Nephron progenitor cell (in vitro differentiated cells): ENCODE measurements around the gene SMIM28.
A peak's percentile ranks its signal among the peaks of the same experiment; 100 is the strongest.

Experiments used
- DNase-seq: peaks from one replicate; pipeline ENCODE4 v3.0.0; 2021
- H3K27ac Mint-ChIP-seq: 2 replicates; pipeline ENCODE4 v1.8.0; 2021; ENCODE audit warnings: mild to moderate bottlenecking, moderate library complexity, mixed read lengths
- H3K27me3 Mint-ChIP-seq: 2 replicates; pipeline ENCODE4 v1.8.0; 2021; ENCODE audit warnings: mild to moderate bottlenecking, low read depth, mixed read lengths; ENCODE audit not compliant: poor library complexity
- H3K36me3 Mint-ChIP-seq: 2 replicates; pipeline ENCODE4 v1.8.0; 2021; ENCODE audit warnings: low read depth, mixed read lengths
- H3K4me1 Mint-ChIP-seq: 2 replicates; pipeline ENCODE4 v1.8.0; 2021; ENCODE audit warnings: mixed read lengths
- H3K4me3 Mint-ChIP-seq: 2 replicates; pipeline ENCODE4 v1.8.0; 2021; ENCODE audit warnings: mild to moderate bottlenecking, moderate library complexity, mixed read lengths
- H3K9me3 Mint-ChIP-seq: 2 replicates; pipeline ENCODE4 v1.8.0; 2021; ENCODE audit warnings: mild to moderate bottlenecking, moderate library complexity, mixed read lengths
- CTCF ChIP-seq: fragments of 200-600 bp; sonication (generic); IDR thresholded peaks from 2 replicates; pipeline ENCODE4 v1.5.0; 2021; ENCODE audit warnings: antibody characterized with exemption

SMIM28 gene

GRCh38 chr6:138377844-138378243, at the start of gene SMIM28:
Gene SMIM28, plus strand, starts transcription at chr6:138377905. Its CDS starts 168 bp downstream, at chr6:138378073.
- no peak within 1 kb of the TSS for H3K4me3 Mint-ChIP-seq
- H3K9me3 Mint-ChIP-seq = no peaks in the 10 kb centered on the region
- DNase-seq = no peak
- peaks cover 3% of the 10 kb centered on the region for H3K27me3 Mint-ChIP-seq
- peaks cover 5% of the 10 kb centered on the region for H3K4me1 Mint-ChIP-seq
- H3K36me3 Mint-ChIP-seq = no peaks in the 10 kb centered on the region
- TF ChIP-seq CTCF = no peak
- peak within 1 kb of the TSS; percentile 34 for H3K27ac Mint-ChIP-seq

- Mint-ChIP-seq H3K4me3 (no peak overlapping the region), H3K9me3 (no peaks in the 10 kb centered on the region), H3K27me3 (peaks cover 6% of the 10 kb centered on the region), H3K4me1 (peaks cover 10% of the 10 kb centered on the region), H3K27ac (no peak overlapping the region), H3K36me3 (no peaks in the 10 kb centered on the region)
- TF ChIP-seq CTCF = no peak
- no peak for DNase-seq
Measured at GRCh38 chr6:138328210-138328609, 49.5 kb upstream of the SMIM28 start.

- no peak for TF ChIP-seq CTCF
- H3K27ac Mint-ChIP-seq = no peak overlapping the region
- no peak for DNase-seq
- H3K36me3 Mint-ChIP-seq = no peaks in the 10 kb centered on the region
- peaks cover 12% of the 10 kb centered on the region for H3K27me3 Mint-ChIP-seq
- H3K4me3 Mint-ChIP-seq = no peak overlapping the region
- peaks cover 10% of the 10 kb centered on the region for H3K4me1 Mint-ChIP-seq
- H3K9me3 Mint-ChIP-seq = no peaks in the 10 kb centered on the region
Measured at GRCh38 chr6:138330763-138331162, 46.9 kb upstream of the SMIM28 start.

GRCh38 chr6:138331444-138331843, 46.3 kb upstream of the SMIM28 start:
- Mint-ChIP-seq H3K27me3 (peaks cover 12% of the 10 kb centered on the region), H3K27ac (no peak overlapping the region), H3K4me3 (no peak overlapping the region), H3K9me3 (no peaks in the 10 kb centered on the region), H3K4me1 (peaks cover 10% of the 10 kb centered on the region), H3K36me3 (no peaks in the 10 kb centered on the region)
- no peak for DNase-seq
- TF ChIP-seq CTCF = no peak

- H3K9me3 Mint-ChIP-seq = no peaks in the 10 kb centered on the region
- no peaks in the 10 kb centered on the region for H3K36me3 Mint-ChIP-seq
- no peak for DNase-seq
- no peak for TF ChIP-seq CTCF
- H3K4me3 Mint-ChIP-seq = no peak overlapping the region
- H3K4me1 Mint-ChIP-seq = peaks cover 10% of the 10 kb centered on the region
- H3K27me3 Mint-ChIP-seq = peaks cover 12% of the 10 kb centered on the region
- no peak overlapping the region for H3K27ac Mint-ChIP-seq
Measured at GRCh38 chr6:138331984-138332383, 45.7 kb upstream of the SMIM28 start.

GRCh38 chr6:138334000-138334399, 43.7 kb upstream of the SMIM28 start:
- no peak for TF ChIP-seq CTCF
- Mint-ChIP-seq H3K27ac (no peak overlapping the region), H3K4me1 (peaks cover 10% of the 10 kb centered on the region), H3K9me3 (no peaks in the 10 kb centered on the region), H3K27me3 (peaks cover 19% of the 10 kb centered on the region), H3K4me3 (no peak overlapping the region), H3K36me3 (no peaks in the 10 kb centered on the region)
- DNase-seq = no peak
